ENCODE results near the gene TENM4.

GRCh38 chr11:78654071-78654470 lies 786.8 kb downstream of the TENM4 start:
- TF ChIP-seq CTCF (IDR thresholded peaks at IDR 0.05) (no peak), CEBPB (IDR thresholded peaks at IDR 0.05) (no peak), USF2 (IDR thresholded peaks at IDR 0.05) (no peak), MAZ (IDR thresholded peaks at IDR 0.05; ENCODE audit: borderline replicate concordance, low read depth, low read length) (no peak)
